ENCODE results near the gene CFAP46. TPM values are rescaled to one million over a fixed set of nuclear protein-coding genes. Genes with fewer than 3 reads are reported as not detected.

The CFAP46 gene
- total RNA-seq, 4 donors from 2014 or later: not detected

- Histone ChIP-seq H3K27ac (no peak overlapping the region), H3K4me1 (no peaks in the 10 kb centered on the region), H3K36me3 (no peaks in the 10 kb centered on the region), H3K27me3 (no peaks in the 10 kb centered on the region), H3K4me3 (no peak overlapping the region), H3K9me3 (no peaks in the 10 kb centered on the region)
- TF ChIP-seq CTCF (IDR thresholded peaks at IDR 0.05) (no peak), POLR2A (IDR thresholded peaks at IDR 0.05) (no peak)
- DNase-seq: no peak
Observed at GRCh38 chr10:132985546-132985900, 43.2 kb upstream of the CFAP46 start.

GRCh38 chr10:132984801-132985545, 42.6 kb upstream of the CFAP46 start:
- H3K4me1 ChIP-seq: no peaks in the 10 kb centered on the region
- no peaks in the 10 kb centered on the region for H3K27me3 ChIP-seq
- no peak overlapping the region for H3K27ac ChIP-seq
- TF ChIP-seq CTCF (IDR thresholded peaks at IDR 0.05): no peak
- TF ChIP-seq POLR2A (IDR thresholded peaks at IDR 0.05): no peak
- H3K9me3 ChIP-seq: no peaks in the 10 kb centered on the region
- DNase-seq: peak in 1 of 3 donors; percentile 44
- H3K36me3 ChIP-seq: no peaks in the 10 kb centered on the region
- H3K4me3 ChIP-seq: no peak overlapping the region

- Histone ChIP-seq H3K9me3 (no peaks in the 10 kb centered on the region), H3K27me3 (no peaks in the 10 kb centered on the region), H3K27ac (no peak overlapping the region), H3K36me3 (no peaks in the 10 kb centered on the region), H3K4me1 (no peaks in the 10 kb centered on the region), H3K4me3 (no peak overlapping the region)
- DNase-seq: no peak
- TF ChIP-seq CTCF (IDR thresholded peaks at IDR 0.05): no peak
- no peak for TF ChIP-seq POLR2A (IDR thresholded peaks at IDR 0.05)
Observed at GRCh38 chr10:132984008-132984295, 41.6 kb upstream of the CFAP46 start.

GRCh38 chr10:132983252-132984007, 41.1 kb upstream of the CFAP46 start:
- Histone ChIP-seq H3K27me3 (no peaks in the 10 kb centered on the region), H3K36me3 (no peaks in the 10 kb centered on the region), H3K4me1 (no peaks in the 10 kb centered on the region), H3K4me3 (no peak overlapping the region), H3K27ac (no peak overlapping the region), H3K9me3 (no peaks in the 10 kb centered on the region)
- TF ChIP-seq POLR2A (IDR thresholded peaks at IDR 0.05) (no peak), CTCF (IDR thresholded peaks at IDR 0.05) (no peak)
- DNase-seq: no peak

DNA sequence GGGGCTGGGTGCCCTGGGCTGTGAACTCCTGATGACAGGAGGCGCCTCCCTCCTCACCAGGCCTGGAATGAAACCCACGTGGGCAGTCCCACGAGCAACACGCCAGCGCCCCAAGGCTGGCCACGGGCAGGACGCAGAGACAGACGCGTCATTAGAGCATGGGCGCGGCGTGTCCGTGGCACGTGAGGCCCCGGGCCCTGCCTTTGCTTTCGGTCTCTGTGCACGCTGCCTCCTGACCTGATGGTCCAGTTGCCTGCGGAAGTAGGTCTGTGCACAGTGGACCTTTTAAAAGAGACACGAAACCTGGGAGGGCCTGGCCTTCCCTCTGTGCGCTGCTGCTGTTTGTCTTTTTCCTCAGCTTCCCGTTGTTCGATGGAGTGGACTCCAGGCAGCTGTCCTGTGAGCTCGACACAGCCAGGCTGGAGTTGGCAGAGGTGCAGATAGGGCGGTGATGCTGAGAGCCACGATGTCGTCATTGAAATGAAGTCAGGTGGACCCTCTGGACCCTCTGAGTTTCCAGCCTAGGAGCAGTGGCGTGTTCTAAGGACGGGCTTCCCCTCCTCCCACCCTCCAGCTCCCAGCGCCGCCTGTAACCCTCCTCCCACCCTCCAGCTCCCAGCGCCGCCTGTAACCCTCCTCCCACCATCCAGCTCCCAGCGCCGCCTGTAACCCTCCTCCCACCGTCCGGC, 40.1 kb upstream of the CFAP46 start:
- no peaks in the 10 kb centered on the region for H3K9me3 ChIP-seq
- no peak for TF ChIP-seq POLR2A (IDR thresholded peaks at IDR 0.05)
- TF ChIP-seq CTCF (IDR thresholded peaks at IDR 0.05): no peak
- no peaks in the 10 kb centered on the region for H3K36me3 ChIP-seq
- no peak for DNase-seq
- H3K4me1 ChIP-seq: no peaks in the 10 kb centered on the region
- no peaks in the 10 kb centered on the region for H3K27me3 ChIP-seq
- no peak overlapping the region for H3K4me3 ChIP-seq
- no peak overlapping the region for H3K27ac ChIP-seq

Measured in Peyer's patch (tissue), 4 donors.